OCI-LY3 (cell line): Measurements from ENCODE around the gene GTF2H1.
"Not testable (repeated sequence)": the region's sequence is repeated elsewhere in the genome, so short reads cannot be mapped to it uniquely, and the experiment has no call there.

Experiments
- H2AFZ ChIP-seq: fragments of 200-600, 300-600 bp; shearing (Covaris generic); 2 replicates; pipeline ENCODE4 v1.6.0; 2014; ENCODE audit warnings: antibody characterized with exemption, low read depth, low read length
- H3K27ac ChIP-seq: fragments of 200-600, 300-600 bp; sonication (generic); 2 replicates; pipeline ENCODE4 v1.5.1; 2014; ENCODE audit warnings: mild to moderate bottlenecking, low read length, moderate library complexity, mixed read lengths
- H3K27me3 ChIP-seq: fragments of 200-600, 300-600 bp; sonication (generic); 2 replicates; pipeline ENCODE4 v1.6.1; 2014; ENCODE audit warnings: low read depth, low read length, mixed read lengths
- H3K36me3 ChIP-seq: fragments of 200-600, 300-600 bp; sonication (generic); replicated peaks from 2 replicates; pipeline ENCODE3; 2014; ENCODE audit warnings: low read depth, low read length, mixed read lengths
- H3K4me1 ChIP-seq: fragments of 300-600, 200-600 bp; sonication (generic); 2 replicates; pipeline ENCODE4 v1.6.1; 2014; ENCODE audit warnings: low read length, mixed read lengths
- H3K4me2 ChIP-seq: fragments of 200-600, 300-600 bp; sonication (generic); 2 replicates; pipeline ENCODE4 v1.6.1; 2014; ENCODE audit warnings: low read length, mixed read lengths
- H3K4me3 ChIP-seq: fragments of 300-600, 200-600 bp; sonication (generic); 2 replicates; pipeline ENCODE4 v1.5.1; 2014; ENCODE audit warnings: antibody characterized with exemption, mild to moderate bottlenecking, low read length, moderate library complexity
- H3K79me2 ChIP-seq: fragments of 300-600, 200-600 bp; shearing (Covaris generic); 2 replicates; pipeline ENCODE4 v1.6.1; 2014; ENCODE audit warnings: mild to moderate bottlenecking, low read length, mixed read lengths
- H3K9ac ChIP-seq: fragments of 300-600, 200-600 bp; shearing (Covaris generic); 2 replicates; pipeline ENCODE4 v1.6.0; 2014; ENCODE audit warnings: mild to moderate bottlenecking, low read length, moderate library complexity
- H3K9me3 ChIP-seq: fragments of 200-600, 300-600 bp; shearing (Covaris generic); 2 replicates; pipeline ENCODE4 v1.6.1; 2014; ENCODE audit warnings: low read length, mixed read lengths; ENCODE audit not compliant: insufficient read depth
- H4K20me1 ChIP-seq: fragments of 200-600, 300-600 bp; sonication (generic); 2 replicates; pipeline ENCODE4 v1.6.1; 2016; ENCODE audit warnings: low read length, mixed read lengths; ENCODE audit not compliant: insufficient read depth
- EZH2phosphoT487 ChIP-seq: fragments of 200-600 bp; shearing (Covaris generic); IDR thresholded peaks from 2 replicates; pipeline ENCODE4 v1.6.1; 2018; ENCODE audit warnings: antibody characterized with exemption, mixed run types, low read depth
- TF ChIP-seq, protein P1 (sequence below): fragments of 200-600, 300-600 bp; sonication (generic); IDR thresholded peaks from 2 replicates; pipeline ENCODE4 v1.5.1; 2014; ENCODE audit warnings: antibody characterized with exemption, low read length, low read depth

The GTF2H1 gene

DNA sequence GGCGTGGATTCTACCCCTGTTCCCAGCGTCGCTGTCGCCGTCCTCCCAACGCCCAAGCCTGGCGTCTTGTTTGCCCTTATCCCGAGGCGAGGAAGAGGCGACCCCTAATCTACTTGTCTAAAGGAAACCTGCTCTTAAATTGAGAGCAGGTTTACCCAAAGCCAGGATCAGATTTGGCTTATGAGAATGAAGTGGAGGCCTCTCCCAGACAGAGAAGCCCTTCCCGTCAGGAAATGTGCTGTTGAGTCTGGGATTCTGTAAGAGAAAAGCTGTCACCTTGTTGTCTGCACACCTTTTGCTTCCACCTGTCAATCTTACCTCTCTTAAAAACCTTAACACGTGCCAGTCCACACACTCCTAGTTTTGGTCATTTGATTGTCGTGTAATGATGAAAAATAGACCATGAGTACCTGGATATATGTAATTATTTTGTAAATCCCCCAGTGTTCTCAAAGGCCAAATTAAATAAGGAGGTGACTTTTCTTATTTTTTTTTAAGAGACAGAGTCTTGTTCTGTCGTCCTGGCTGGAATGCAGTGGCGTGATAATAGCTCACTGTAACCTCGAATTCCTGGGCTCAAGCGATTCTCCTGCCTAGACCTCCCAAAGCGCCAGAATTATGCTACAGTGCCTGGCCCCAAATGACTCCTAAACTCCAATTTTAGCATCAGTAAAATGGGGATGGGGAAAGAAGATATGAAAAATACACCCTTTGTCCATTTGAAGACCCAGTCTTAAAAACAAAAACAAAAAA is 627 bp downstream of the GTF2H1 start:
- Histone ChIP-seq H3K27me3 (no peaks in the 10 kb centered on the region), H3K9ac (peak overlapping the region; percentile 95), H3K4me2 (peak overlapping the region; percentile 89), H3K36me3 (peaks cover 21% of the 10 kb centered on the region), H2AFZ (no peak overlapping the region), H3K27ac (no peak overlapping the region; the same call in 1 of the 2 replicates), H3K4me1 (peaks cover 42% of the 10 kb centered on the region), H4K20me1 (peaks cover 14% of the 10 kb centered on the region; the same call in 1 of the 2 replicates), H3K4me3 (peak overlapping the region; percentile 91), H3K9me3 (no peaks in the 10 kb centered on the region), H3K79me2 (peaks cover 93% of the 10 kb centered on the region)
- TF ChIP-seq, protein P1, sequence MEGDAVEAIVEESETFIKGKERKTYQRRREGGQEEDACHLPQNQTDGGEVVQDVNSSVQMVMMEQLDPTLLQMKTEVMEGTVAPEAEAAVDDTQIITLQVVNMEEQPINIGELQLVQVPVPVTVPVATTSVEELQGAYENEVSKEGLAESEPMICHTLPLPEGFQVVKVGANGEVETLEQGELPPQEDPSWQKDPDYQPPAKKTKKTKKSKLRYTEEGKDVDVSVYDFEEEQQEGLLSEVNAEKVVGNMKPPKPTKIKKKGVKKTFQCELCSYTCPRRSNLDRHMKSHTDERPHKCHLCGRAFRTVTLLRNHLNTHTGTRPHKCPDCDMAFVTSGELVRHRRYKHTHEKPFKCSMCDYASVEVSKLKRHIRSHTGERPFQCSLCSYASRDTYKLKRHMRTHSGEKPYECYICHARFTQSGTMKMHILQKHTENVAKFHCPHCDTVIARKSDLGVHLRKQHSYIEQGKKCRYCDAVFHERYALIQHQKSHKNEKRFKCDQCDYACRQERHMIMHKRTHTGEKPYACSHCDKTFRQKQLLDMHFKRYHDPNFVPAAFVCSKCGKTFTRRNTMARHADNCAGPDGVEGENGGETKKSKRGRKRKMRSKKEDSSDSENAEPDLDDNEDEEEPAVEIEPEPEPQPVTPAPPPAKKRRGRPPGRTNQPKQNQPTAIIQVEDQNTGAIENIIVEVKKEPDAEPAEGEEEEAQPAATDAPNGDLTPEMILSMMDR: no peak
- no peak for TF ChIP-seq EZH2phosphoT487

- H2AFZ ChIP-seq, H3K9me3 ChIP-seq, H3K27me3 ChIP-seq, H3K27ac ChIP-seq, H3K9ac ChIP-seq, H4K20me1 ChIP-seq: not testable (repeated sequence)
- peaks cover 24% of the 10 kb centered on the region for H3K36me3 ChIP-seq
- peaks cover 89% of the 10 kb centered on the region for H3K79me2 ChIP-seq
- H3K4me2 ChIP-seq: peak overlapping the region; percentile 89
- peaks cover 42% of the 10 kb centered on the region for H3K4me1 ChIP-seq
- H3K4me3 ChIP-seq: peak overlapping the region; percentile 91; the same call in 1 of the 2 replicates
Observed at GRCh38 chr11:18323881-18324280, 1.5 kb downstream of the GTF2H1 start.

- 0 out of 2 replicates have a peak overlapping the region, but pooled peaks have one; percentile 6 for H3K4me3 ChIP-seq
- TF ChIP-seq EZH2phosphoT487: no peak
- TF ChIP-seq, protein P1: no peak
- no peak overlapping the region for H3K27ac ChIP-seq
Observed at GRCh38 chr11:18324381-18324780, 2.0 kb downstream of the GTF2H1 start.

GRCh38 chr11:18329196-18329870 is 7.0 kb downstream of the GTF2H1 start:
- H3K9me3 ChIP-seq: no peaks in the 10 kb centered on the region
- no peak for TF ChIP-seq EZH2phosphoT487
- TF ChIP-seq, protein P1: no peak
- peaks cover 6% of the 10 kb centered on the region; the same call in 1 of the 2 replicates for H4K20me1 ChIP-seq
- H3K27ac ChIP-seq: peak overlapping the region; percentile 54; the same call in 1 of the 2 replicates
- H2AFZ ChIP-seq: no peak overlapping the region
- peak overlapping the region; percentile 56 for H3K4me2 ChIP-seq
- H3K4me1 ChIP-seq: peaks cover 48% of the 10 kb centered on the region
- peaks cover 32% of the 10 kb centered on the region for H3K36me3 ChIP-seq
- no peaks in the 10 kb centered on the region for H3K27me3 ChIP-seq
- peak overlapping the region; percentile 3; the same call in 1 of the 2 replicates for H3K4me3 ChIP-seq
- H3K9ac ChIP-seq: no peak overlapping the region
- H3K79me2 ChIP-seq: peaks cover 74% of the 10 kb centered on the region

More at GRCh38 chr11:18324381-18324780, 2.0 kb downstream of the GTF2H1 start:
- Histone ChIP-seq H3K27me3 (no peaks in the 10 kb centered on the region), H3K4me1 (peaks cover 43% of the 10 kb centered on the region), H3K79me2 (peaks cover 89% of the 10 kb centered on the region), H4K20me1 (peaks cover 7% of the 10 kb centered on the region; the same call in 1 of the 2 replicates), H2AFZ (no peak overlapping the region), H3K9ac (no peak overlapping the region), H3K36me3 (peaks cover 25% of the 10 kb centered on the region), H3K4me2 (peak overlapping the region; percentile 89), H3K9me3 (no peaks in the 10 kb centered on the region)
